GM18508 (cell line): ENCODE data around the gene TLN1.

Experiments
- ATAC-seq: cut with Tn5 transposase; IDR thresholded peaks from one replicate; pipeline ENCODE4 v1.9.1; 2021; ENCODE audit warnings: moderate number of reproducible peaks; ENCODE audit not compliant: insufficient read depth, unreplicated experiment

TLN1 gene

DNA sequence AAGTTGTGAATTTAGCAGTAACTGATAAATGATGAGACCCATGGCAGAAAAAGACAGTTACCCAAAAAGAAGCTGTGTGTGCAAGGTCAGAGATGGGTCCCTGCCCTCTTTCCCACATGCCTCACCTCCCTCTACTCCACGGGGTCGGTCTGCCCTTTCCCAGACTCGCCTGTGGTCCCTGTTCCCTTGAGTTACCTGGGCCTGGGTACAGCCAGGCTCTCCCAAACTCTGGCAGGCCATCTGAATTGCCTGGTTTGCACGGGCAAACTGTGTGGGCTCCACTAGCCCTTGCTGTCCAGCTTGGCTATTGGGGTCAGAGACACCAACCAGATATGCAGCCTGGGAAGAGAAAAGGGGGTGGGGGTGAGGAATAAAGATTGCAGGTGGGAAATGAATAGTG is 23.8 kb downstream of the TLN1 start:
- ATAC-seq: no peak

DNA sequence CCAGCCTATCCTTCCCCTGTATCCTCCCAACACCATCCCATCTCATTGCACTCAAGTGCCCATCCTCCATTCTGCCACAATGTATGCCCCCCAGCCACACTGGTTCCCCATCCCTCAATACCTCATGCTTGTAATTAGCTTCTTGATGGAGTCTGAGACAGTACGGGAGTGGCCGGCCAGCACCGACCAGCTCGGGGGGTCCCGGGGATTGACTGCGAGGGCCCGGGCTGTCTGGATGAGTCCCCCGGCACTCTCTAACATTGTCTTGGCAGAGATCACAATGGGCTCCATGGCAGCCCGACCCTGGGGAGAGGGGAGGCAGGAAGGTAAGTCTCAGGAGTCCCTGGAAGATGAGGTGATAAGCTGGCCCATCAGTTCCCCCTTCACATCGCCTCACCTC is 25.0 kb downstream of the TLN1 start:
- no peak for ATAC-seq

- ATAC-seq: no peak
Measured at GRCh38 chr9:35705836-35706430, 26.1 kb downstream of the TLN1 start.

GRCh38 chr9:35705372-35705771 is 26.6 kb downstream of the TLN1 start:
- no peak for ATAC-seq

DNA sequence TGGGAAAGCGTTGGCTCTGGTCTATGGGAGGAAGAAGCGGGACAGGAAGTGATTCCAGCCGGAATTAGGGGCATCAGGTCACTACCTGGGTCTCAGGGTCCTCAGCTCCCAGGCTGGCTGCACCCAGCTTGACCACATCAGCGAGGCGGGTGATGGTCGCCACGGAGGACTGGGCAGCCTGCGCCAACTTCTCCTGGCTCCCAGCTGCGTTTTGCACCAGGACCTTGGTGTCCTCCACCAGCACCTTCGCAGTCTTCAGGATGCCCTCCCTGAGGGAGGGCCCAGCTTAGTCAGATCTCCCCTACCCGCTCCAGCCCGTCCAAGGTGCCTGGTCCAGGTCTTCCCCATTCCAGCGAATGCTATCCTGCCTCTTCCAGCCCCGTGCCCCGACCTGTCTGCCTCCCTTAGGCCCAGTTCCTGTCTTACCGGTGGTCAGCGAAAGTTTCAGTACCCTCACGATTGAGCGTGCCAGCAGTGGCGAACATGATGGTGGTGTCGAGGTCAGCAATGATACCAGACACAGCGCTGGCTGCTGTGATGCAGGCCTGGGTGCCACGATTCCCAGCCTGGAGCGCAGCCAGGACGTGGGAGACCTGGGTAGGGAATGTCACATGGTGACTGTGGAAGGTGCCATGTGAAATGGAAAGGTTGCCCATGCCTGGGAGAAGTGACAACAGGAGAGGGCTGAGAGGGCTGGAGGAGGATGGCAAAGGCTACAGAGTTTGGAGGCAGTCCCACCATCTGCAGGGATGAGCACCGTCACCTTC is 27.9 kb downstream of the TLN1 start:
- no peak for ATAC-seq

GRCh38 chr9:35702696-35703095 is 29.3 kb downstream of the TLN1 start:
- ATAC-seq: no peak

- no peak for ATAC-seq
Measured at GRCh38 chr9:35700942-35701341, 31.1 kb downstream of the TLN1 start.

- ATAC-seq: no peak
Measured at GRCh38 chr9:35700031-35700430, 32.0 kb downstream of the TLN1 start.

GRCh38 chr9:35698231-35698630 is 33.8 kb downstream of the TLN1 start:
- ATAC-seq: no peak

DNA sequence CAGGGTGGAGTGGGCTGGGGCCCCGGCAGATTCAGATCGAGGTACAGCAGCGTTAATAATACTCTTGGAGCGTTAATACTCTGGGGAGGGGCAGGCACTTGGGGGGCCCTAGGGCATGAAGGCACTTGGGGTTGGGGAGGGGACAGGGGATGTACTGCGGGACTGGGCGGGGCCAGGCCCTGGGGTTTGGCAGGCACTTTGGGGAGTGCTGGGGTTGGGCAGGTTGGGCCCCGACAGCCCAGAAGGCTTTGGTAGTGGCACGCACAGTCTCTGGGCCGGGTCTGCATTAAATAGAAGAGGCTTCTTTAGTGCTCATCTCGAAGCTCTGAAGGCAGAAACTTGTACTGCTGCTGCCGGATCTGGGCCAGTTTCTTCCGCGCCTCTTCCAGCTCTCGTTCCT is 34.5 kb downstream of the TLN1 start:
- no peak for ATAC-seq

DNA sequence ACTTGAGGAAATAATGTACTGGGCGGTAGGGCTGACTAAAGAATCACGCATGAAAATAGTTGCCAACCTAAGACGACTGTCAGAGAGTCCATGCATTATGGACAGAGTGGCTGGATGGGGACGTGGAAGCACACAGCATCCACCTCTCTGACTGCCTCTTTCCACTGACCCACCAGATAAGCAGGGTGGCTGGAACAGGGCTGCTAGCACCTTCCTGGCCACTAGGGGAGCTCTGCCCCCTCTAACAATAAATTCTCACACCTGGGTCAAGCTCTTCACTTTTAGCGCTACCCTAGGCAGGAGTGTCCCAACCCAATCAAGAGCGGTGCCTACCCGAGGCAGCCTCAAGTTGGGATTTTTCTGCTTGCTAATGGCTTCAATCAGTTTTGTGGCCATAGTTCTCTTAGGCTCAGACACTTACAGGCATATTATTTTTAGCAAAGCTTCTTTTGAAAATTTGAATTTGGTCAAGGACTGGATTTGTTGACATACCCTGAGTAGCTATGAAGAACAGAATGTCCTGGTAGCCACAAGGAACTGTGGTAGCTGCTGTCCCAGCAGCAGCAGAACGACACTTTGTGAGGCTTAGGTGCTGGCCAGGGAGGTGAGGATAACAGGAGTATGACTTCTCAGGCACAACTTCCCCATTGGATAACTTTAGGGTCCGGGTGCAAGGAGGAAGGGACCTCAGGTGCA is 35.3 kb downstream of the TLN1 start:
- ATAC-seq: no peak

DNA sequence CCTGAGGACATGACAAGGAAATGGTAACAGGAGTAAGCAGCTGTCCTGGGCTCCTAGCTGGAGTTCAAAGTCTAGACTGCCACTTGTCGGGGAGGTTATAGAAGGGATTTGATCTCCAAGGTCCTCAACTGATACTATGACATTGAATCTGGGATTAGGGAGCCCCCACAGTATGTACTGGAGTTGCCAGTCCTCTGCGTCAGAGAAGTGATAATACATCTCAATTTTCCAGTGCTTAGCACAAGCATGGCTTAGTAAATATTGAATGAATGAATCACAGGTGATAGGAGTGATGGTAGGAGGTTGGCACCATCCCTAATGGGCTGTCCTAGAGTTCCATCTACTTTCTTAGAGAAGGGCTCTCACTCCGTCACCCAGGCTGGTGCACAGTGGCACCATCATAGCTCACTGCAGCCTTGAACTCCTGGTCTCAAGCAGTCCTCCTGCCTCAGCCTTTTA is 36.0 kb downstream of the TLN1 start:
- no peak for ATAC-seq

- ATAC-seq: no peak
Measured at GRCh38 chr9:35691757-35692301, 40.2 kb downstream of the TLN1 start.

- ATAC-seq: no peak
Measured at GRCh38 chr9:35691334-35691650, 40.7 kb downstream of the TLN1 start.

DNA sequence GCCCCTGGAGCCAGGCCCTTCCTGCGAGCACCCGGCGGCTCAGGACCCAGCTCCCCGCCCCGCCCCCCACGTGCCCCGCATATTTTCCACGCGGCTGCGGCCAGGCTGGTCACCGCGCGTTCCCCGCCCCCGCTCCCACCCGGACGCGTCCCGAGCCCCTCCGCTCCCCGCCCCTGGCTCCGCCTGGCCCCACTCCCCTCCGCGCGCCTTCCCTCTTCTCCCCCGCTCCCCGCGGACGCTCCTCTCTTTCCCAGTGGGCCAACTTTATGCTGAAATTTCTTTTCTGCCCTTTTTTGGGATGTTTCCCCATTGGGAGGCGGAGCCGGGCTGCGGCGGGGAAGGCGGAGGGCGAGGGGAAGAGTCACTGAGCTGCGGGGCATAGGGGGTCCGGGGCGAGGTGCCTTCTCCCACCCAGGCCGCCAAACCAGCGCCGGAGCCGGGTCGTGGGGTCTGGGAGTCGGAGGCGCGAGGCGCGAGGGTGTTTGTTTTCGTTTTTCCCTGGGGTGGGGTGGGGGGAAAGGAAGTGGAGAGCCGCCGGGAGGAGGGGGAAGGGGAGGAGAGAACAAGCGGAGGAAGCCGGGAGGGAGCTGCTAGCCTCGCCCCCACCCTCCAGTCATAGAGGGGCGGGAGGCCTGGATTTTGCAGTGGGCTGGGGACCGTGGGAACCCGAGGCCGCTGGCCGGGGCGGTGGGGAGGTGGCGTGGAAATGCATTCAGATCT is 41.2 kb downstream of the TLN1 start:
- ATAC-seq: no peak

DNA sequence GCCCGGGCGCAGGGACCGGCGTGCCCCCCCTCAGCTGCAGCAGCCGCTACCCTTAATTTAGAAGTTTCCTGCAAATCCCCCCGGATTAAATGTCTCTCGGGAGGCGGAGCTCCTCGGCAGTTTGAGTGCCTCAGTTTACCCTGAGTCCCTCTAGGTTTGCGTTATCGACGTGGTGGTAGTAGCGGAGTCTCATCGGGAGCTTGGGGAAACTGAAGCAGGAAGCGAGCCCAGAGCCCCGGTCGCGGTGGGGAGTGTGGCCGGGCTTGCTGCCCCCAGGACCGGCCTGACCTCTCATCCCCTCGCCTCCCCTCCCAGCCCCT is 41.7 kb downstream of the TLN1 start:
- ATAC-seq: no peak

GRCh38 chr9:35689542-35690293 is 42.3 kb downstream of the TLN1 start, which contains the start of gene TPM2:
Gene TPM2, minus strand, starts transcription at chr9:35689925. Its CDS starts 108 bp downstream, at chr9:35689817.
- ATAC-seq: no peak

DNA sequence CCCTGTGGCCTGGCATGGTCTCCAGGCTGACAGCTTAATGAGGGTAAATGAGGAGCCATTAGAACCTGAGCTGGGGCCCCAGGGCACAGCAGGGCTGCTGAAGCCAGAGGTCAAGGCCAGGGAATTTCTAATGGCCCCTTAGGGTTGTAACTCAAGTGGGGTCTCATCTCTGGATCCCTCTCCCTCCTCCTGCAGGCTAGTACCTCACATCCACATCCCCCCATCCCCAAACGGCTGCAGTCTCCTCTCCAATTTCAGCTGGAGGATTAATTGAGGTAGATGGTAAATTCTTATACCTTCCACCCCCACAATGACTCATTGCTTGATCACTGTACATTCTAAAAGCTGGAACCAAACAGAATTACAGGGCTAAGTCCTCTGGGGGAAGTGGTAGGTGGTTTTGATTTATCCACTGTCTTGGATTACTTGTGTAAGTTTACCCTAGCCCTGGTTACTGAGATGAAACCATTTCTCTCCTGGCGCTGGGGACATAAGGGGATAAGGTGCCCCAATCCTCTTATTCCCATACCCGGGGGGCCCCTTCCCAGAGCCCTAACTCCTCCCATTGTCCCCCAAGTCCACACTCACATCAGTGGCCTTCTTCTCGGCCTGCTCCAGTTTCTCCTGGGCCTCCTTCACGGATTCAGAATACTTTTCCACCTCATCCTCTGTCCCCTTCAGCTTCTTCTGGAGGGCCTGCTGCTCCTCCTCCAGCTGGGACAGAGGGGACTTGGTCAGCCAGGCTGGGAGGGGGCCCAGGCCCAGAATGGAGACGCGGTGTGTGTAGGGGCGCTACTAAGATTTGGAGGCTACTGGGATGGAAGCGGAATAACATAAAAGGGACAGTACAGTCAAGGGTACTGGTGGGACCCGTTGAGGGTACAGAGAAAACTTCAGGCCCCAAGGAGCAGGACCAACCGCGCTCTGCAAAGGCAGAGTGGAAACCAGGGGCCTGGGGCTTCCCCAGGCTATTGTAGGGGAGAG is 43.1 kb downstream of the TLN1 start:
- no peak for ATAC-seq

DNA sequence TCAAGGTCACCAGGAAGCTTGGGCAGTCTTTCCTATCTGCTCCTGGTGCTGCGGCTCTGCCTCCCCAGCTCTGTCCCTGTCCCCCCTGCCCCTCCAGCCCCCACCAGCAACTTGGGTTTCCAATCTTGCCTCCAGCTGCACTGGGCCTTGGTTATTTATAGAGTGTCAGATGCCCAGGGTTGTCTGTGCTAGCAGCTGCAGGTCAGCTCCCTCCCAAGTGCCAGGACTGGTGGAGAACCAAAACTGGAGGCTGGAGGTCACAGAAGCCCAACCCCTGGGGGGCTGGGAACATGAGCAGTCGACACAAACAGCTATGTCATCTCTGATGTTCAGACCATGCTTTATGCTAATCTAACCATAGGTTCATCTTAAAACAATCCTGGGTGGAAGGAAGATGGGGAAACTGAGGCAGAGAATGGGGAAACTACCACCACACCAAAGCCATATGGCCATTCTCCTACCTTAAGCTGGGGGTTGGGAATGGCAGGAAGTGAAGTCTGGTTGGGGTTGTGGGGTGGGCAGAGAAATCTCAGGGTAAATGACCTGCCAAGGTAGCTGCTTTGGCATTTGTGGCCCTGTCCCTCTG is 43.9 kb downstream of the TLN1 start:
- no peak for ATAC-seq
